ENCODE measurements around the gene RAG2.

GRCh38 chr11:36627006-36627405, 29.0 kb upstream of the RAG2 start:
- TF ChIP-seq CTCF (conservative IDR thresholded peaks at IDR 0.05; ENCODE audit: low read length) (no peak), EZH2phosphoT487 (IDR thresholded peaks at IDR 0.05; ENCODE audit: borderline replicate concordance) (no peak)
